T-helper 1 cell treated with Interleukin-12 subunit alpha and Interleukin-12 subunit beta and Interleukin-4 antibody, amounts not matched to agents 30 ng/mL and 1 ng/mL, for 36 hours (primary cell): ENCODE data around the gene ZBTB32. TPM values are rescaled to one million over a fixed set of nuclear protein-coding genes. Genes with fewer than 3 reads are reported as not detected.

Experiments
- intact Hi-C: fragments of 100-400 bp; cut with micrococcal nuclease; formaldehyde crosslinking; loops from one replicate; pipeline ENCODE4 v1.15.1; 2024
- total RNA-seq: library from RNA; stranded (reverse); gene quantifications from 2 replicates; pipeline ENCODE4 v1.2.3, GENCODE V29; 2022

ZBTB32 gene
- total RNA-seq, 1 donor from 2014 or later: 59.2 TPM

DNA sequence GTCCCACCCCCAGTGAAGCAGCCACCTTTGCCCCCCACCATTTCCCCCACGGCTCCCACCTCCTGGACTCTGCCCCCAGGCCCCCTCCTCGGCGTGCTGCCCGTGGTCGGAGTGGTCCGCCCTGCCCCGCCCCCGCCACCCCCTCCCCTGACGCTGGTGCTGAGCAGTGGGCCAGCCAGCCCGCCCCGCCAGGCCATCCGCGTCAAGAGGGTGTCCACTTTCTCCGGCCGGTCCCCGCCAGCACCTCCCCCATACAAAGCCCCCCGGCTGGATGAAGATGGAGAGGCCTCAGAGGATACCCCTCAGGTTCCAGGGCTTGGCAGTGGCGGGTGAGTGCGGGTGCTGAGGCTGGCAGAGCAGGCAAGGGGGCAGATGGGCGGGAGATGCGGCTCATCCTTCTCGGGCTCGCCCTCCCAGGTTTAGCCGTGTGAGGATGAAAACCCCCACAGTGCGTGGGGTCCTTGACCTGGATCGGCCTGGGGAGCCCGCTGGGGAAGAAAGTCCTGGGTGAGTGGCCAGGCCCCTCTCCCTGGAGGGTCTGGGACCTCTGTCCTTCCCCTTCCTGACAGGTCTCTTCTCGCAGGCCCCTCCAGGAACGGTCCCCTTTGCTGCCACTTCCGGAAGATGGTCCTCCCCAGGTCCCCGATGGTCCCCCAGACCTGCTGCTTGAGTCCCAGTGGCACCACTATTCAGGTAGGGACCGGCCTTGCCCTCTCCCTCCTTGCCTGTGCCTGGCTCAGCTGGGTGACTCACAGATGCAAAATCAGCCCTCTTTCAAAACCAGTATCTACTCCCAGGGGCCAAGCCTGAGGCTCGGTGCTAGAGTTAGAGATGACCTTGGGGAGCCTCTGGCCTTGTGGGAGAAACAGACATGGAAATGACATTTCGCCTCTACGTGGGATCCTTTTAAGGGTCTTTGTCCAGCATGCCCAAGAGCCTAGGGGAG, 29.1 kb downstream of the ZBTB32 start:
- intact Hi-C loops: no loop called here

DNA sequence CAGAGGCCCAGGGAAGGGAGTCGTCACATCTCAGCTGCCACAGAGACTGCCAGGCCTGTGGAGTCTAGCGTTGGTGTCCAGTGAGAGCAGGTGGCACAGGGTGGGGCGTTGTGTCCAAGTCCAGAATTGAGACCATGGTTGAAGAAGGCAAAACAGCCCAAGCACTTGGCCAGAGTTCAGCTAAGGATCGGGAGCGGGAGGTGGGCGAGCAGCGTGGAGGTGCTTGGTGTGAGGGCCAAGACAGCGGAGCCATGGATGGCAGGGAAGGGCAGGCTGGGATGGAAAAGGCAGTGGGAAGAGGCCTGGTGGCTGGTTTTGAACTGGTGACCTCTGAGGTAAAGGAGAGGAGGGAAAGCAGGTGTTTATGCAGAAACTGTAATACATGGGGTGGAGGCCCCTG, 29.9 kb downstream of the ZBTB32 start:
- intact Hi-C loops: no loop called here

DNA sequence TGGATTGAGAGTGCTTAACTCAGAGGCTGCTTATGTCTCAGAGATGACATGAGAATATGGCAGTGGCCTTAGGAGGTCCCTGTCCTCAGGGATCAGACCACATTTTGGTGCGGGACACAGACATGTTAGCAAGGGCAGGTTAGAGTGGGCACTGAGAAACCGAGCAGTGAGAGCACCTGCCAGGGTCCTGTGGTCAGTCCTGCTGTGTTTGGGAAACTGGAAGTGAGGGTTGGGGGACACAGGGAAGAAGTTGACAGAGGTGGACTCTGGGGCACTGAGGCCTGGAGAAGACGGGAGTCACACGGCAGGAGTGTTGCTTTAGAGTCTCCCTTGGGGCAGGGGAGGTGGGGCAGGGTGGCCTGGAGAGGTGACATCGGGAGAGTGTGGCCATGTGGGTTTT, 30.5 kb downstream of the ZBTB32 start:
- intact Hi-C loops: no loop called here

DNA sequence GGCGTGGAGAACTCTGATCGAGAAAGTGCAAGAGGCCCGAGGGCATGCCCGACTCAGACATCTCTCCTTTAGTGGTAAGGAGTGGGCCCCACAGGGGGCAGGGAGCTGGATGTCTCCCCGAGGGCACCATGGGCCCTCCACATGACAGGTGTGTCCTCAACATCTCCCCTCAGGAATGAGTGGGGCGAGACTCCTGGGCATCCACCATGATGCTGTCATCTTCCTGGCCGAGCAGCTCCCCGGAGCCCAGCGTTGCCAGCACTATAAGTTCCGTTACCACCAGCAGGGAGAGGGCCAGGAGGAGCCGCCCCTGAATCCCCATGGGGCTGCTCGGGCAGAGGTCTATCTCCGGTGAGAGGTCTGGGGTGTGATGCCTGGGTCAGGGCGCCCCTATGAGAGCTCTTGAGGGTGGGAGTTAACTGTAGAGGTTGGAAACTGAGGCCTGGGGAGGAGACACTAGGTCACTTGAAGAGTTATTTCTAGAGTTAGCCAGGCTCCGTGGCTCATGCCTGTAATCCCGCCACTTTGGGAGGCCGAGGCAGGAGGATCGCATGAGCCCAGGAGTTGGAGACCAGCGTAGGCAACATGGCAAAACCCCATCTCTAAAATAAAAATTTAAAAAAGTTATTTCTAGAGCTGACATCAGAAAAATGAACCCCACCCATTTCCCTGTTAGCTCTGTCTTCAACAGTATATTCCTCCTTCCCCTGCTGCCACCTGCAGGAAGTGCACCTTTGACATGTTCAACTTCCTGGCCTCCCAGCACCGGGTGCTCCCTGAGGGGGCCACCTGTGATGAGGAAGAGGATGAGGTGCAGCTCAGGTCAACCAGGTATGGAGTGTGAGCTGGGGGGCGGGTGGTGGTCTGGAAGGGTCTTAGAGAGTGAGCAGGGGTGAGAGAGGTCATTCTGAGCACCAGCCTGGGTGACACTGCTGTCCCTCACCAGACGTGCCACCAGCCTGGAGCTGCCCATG, 32.8 kb downstream of the ZBTB32 start:
- intact Hi-C loops: no loop called here

DNA sequence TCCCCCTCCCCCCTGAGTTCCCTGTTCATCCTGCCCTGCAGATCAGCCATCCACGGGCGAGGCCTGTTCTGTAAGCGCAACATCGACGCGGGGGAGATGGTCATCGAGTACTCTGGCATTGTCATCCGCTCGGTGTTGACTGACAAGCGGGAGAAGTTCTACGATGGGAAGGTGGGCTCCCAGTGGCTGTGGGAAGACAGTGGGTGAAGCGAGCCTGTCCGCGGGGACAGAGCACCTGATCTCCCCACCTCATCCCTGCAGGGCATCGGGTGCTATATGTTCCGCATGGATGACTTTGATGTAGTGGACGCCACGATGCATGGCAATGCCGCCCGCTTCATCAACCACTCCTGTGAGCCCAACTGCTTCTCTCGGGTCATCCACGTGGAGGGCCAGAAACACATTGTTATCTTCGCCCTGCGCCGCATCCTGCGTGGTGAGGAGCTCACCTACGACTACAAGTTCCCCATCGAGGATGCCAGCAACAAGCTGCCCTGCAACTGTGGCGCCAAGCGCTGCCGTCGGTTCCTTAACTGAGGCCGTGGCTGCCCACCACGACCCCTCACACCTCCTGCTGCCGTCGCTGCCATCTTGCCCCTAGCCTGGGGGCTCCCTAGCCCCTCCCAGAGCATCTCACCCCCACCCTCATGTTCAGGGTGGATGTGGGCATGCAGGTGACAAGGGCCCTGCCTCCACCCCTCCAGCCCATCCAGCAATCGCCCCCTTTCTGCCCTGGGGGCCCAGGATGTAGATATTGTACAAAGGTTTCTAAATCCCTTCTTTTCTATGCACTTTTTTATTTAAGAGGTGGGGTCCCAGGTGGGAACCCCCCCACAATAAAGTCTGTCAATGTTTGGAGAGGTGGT, 33.9 kb downstream of the ZBTB32 start:
- intact Hi-C loops: no loop called here

DNA sequence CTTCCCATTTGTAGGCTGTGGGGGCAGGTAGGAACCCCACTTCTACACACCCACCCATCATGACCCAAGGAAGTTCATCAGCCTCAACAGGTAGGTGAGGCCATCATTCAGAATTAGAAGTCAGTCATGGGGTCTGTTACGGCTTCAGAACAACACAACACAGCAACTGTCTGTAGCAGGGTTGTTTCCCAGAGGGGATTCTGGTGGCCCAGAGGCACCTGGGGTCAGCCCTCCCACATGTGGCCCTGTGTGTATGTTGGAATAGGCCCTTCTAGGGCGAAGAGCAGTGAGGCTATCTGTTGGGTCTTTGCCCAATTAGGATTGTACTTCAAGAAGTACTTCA, 34.5 kb downstream of the ZBTB32 start:
- intact Hi-C loops: no loop called here

DNA sequence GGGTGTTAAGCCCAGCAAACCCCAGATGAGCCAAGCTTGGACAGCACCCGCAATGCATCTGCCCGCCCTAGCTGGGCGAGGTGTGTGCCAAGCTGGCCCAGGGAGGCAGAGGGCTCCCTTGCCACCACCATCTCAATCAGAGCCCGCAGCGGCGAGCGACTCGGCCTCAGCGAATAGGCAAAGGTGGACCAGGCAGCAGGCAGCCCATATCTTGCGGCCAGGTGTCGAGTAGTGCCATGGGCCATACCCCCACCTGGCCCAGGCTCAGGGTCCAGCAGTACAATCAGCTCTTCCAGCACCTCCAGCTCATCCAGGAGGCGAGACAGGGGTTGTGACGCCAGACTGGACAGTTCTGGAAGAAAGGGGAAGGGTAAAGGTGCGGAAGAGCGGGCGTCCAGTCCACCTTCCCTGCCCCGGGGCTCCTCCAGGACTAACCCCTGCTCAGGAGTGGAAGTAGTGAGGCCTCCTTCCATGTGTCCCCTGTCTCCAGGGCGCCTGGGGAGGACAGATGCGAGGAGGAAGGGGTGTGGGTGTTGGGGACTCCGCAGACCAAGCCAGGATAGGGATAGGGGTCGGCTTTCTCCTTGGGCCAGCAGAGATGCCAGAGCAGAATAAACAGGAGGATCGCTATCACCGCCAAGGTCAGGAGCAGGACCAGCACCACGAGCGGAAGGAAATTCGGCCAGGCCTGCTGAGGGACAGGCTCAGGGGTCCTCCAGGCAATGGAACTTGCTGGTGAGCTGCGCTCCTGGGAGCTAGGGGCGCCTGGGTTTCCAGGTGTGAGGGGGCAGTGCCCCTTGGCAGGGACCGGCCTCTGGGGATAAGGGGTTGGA, 35.1 kb downstream of the ZBTB32 start:
- intact Hi-C loops: loop anchor here (1.0 to 10.0 kb wide), 12 partner anchors 9 to 1635 kb away; partner anchors contain the start of genes ARHGAP33, COX6B1, LIN37 and PROSER3

DNA sequence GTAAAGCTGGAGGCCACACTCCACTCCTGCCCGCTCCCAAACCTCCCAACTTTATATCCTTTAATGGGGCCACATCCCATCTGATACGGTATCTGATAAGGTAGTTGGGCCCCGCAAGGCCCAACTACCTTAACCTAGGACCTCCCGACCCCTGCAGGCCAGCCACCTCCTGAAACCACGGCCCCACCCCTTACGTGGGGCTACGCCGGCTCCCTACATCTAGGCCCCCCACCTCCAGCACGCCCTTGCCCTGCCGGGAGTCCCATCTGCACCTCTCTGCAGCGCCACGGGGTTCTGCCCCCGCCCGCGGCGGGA, 35.7 kb downstream of the ZBTB32 start:
- intact Hi-C loops: loop anchor here (1.0 to 10.0 kb wide), 12 partner anchors 8 to 1635 kb away; partner anchors contain the start of genes ARHGAP33, COX6B1, LIN37 and PROSER3

DNA sequence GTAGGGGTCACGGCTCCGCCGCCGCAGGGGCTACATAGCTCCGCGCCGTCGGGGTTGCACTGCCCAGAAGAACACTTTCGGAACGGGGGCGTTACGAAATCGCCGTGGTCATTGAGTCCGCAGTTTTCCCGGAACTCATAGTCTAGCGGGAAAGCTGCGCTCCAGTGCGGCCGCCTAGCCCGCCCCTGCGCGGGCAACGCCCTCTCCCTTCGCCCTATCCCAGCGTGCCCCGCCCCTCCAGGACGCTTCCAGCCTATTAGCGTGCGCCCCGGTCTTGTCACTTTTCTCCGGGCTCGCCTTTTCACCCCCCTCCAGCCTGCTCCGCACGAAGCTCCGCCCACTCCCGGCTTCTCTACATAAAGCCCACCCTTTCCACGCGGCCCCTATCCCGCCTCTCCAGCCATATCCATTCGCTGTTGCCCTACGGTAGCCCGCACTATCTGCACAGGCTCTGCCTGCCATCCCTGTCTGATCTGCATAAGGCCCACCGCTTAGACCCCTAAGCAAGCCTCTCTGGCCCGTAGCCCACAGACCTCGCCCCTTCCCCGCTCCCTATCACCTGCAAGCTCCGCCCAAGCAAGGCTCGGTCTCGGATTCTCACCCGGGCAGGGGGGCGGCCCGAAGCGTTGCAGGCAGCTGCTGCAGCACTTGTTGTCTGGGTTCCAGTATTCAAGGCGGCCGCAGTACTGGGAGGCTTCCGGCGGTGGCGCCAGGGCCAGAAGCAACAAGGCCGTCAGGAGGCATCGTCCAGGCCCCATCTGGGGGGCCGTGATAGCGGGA, 36.3 kb downstream of the ZBTB32 start:
- intact Hi-C loops: loop anchor here (1.0 to 10.0 kb wide), 12 partner anchors 8 to 1634 kb away; partner anchors contain the start of genes ARHGAP33, COX6B1, LIN37 and PROSER3

DNA sequence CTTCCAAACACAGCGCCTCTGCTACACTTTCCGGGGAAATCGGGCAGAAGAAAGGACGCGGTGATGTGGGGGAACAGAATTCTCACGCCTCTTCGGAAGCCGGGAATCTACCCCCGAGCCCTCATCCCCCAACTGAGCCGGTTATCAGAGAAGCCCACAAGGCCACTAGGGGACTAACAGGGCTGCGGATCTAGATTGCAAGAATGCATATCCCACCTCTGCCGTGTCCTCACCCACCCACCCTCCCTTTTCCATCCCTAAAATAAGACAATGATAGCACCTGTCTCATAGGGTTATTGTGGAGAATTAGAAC, 36.8 kb downstream of the ZBTB32 start:
- intact Hi-C loops: loop anchor here (10.0 kb wide), 2 partner anchors 1034 to 1634 kb away; partner anchors contain the start of genes ZNF527 and ZNF850

DNA sequence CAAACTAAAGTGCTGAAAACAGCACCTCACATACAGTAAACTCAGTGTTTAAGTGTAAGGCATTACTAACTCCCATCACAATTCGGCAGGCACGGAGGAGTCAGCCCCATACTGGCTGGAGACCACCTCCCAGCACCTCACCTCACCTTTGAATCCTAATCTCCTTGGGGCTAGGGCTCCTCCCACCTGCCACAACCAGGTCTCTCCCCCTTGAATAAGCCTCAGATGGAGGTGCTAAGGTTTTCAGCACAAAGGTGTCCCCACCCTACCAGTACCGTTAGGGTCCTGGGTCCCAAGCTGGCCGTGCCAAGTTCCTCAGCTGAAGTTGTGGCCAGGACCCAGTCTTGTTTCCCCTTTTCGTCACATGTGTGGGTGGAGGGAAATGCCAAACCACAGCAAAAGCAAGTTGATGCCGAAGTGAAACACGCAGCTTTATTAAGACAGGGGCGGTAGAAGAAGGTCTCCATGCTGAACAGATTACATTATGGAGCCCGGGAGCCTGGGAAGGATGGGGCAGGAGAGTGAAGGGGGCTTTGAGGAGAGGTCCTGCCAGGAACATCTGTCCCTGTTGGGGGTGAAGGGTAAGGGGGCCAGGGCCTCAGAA, 37.9 kb downstream of the ZBTB32 start, which contains the start of gene IGFLR1:
TSS of gene IGFLR1 (minus strand) at position 332 of the 604 bp plus-strand sequence. CDS start 1,272 bp downstream, outside the sequence.
- intact Hi-C loops: loop anchor here (10.0 kb wide), 2 partner anchors 1033 to 1633 kb away; partner anchors contain the start of genes ZNF527 and ZNF850

DNA sequence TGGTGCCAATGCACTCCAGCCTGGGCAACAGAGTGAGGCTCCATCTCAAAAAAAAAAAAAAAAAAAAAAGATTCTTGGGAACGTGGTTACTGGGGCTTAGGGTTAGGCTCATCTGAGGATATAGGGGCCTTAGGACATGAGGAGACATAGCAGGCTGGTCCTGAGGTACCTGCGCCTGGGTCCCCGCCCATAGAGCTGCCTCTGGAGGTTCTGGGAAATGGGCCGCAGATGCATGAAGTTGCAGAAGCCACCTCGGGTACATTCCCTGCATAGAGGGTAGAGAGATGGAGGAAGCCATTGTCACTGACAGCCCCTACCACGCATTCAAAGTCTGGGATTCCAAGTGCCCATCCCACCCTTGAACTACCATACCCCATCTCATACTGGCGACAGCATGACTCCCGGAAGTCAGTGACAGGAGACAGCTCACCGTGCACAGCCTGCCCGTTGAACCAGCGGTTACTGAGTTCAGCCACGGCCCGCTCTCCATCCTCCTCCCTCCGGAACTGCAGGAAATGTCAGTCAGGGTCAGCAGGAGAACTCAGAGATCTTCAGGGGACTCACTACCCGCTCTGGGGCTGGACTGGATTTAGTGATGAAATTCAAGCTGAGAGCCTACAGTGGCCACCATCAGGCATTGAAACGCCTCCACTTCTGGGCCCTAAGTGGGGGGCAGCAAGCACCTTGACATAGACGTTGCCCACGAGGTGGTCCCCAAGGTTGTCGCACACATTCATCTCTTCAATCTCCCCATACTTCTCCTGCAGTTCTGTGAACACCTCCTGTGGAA, 39.5 kb downstream of the ZBTB32 start:
- intact Hi-C loops: loop anchor here (1.0 to 10.0 kb wide), 8 partner anchors 27 to 1631 kb away; partner anchors contain the start of genes ARHGAP33, HAUS5, TMEM147 and ZNF527

DNA sequence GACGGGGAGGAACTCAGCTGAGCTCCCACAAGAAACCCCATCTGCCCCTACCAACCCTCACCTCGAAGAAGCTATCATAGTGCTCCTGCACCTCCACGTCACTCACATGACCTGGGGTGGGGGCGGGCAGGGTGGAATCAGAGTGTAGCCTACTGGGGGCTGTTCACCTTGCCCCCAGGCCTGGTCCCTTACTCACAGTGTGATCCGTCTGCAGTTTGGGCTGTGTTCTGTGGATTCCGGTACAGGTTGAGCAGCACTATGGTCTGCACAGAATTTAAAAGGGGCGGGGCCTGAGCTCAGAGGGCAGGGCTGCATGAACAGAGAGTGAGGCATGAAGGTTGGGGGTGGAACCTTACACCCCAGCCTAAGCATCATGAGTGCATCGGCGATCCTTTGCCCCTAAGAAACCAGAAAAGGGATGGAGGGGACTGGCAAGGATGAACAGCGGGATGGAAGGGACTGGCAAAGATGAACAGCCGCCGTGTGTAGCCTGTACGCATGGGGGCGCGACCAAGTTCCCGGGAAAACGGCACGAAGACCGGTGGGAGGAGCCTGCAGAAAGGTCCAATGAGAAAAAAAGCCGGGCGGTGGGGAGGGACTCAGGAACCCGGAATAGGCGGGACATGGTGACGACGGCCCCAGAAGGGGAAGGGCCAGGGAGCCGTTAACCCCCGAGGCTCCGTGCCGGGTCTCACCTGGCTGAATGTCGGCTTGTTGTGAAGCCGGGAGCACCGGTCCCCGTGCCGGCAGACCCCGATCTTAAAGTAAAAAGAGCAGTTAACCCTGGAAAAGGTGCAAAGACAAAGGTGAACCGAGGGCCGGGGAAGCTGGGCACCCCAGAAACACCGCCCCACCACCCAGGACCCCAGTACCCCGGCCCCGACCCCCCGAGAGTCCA, 40.3 kb downstream of the ZBTB32 start:
- intact Hi-C loops: loop anchor here (1.0 to 10.0 kb wide), 13 partner anchors 28 to 1630 kb away; partner anchors contain the start of genes ARHGAP33, HAUS5, SCGB2B2 and TMEM147

DNA sequence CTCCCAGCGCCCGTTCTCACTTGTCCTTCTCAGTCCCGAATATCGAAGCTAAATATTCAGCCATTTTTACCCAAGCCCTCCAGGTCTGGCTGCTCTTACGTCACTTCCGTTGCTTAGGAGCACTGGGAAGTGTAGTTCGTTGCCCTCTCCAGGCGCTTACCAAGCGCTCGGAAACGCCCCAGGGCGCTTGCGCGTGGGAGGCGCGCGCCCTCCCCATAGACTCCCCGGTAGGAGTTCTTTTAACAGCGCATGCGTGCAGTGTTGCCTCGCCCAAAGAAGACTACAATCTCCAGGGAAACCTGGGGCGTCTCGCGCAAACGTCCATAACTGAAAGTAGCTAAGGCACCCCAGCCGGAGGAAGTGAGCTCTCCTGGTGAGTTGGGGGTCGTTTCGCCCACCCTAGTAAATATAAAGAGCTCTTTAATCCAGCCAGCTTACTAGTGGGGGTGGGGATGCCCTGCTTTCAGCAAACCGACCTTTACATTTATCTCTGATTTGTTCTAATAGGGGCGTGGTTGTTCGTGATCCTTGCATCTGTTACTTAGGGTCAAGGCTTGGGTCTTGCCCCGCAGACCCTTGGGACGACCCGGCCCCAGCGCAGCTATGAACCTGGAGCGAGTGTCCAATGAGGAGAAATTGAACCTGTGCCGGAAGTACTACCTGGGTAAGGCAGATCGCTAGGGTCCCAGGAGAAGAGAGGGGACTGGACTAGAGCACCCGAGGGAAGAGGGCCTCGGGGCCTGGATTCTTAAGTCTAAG, 41.1 kb downstream of the ZBTB32 start, which contains the start of the genes PSENEN and U2AF1L4:
TSS of gene PSENEN (plus strand) at position 324 of the 759 bp plus-strand sequence. CDS start at position 604, 280 bp downstream.
TSS of gene U2AF1L4 (minus strand) at position 91 of the 759 bp plus-strand sequence. CDS start at position 64, 27 bp downstream.
- intact Hi-C loops: loop anchor here (1.0 to 10.0 kb wide), 12 partner anchors 29 to 1629 kb away; partner anchors contain the start of genes ARHGAP33, SCGB2B2, TMEM147 and ZNF302

DNA sequence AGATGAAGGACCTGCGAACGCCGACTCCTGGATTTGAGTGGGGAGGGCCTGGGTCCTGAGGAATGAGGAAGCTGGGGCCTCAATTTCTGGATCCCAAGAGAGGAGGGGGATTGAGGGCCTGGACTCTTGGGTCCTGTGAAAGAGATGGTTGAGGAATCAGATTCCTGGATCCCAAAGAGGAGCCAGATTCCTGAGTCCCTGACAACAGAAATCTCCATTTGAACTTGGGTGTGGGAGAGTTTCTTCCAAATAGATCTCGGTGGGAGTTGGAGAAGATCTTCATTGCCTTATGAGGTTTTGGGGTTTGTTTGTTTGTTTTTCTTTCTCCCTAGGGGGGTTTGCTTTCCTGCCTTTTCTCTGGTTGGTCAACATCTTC, 41.7 kb downstream of the ZBTB32 start:
- intact Hi-C loops: loop anchor here (5.0 to 10.0 kb wide), 3 partner anchors 1029 to 1629 kb away; partner anchors contain the start of genes SCGB2B2, ZNF302, ZNF527 and ZNF850
